ENCODE data around the gene LRPAP1.
"Not testable (repeated sequence)": the region's sequence is repeated elsewhere in the genome, so short reads cannot be mapped to it uniquely, and the experiment has no call there.

Gene LRPAP1

GRCh38 chr4:3514806-3515501 is 17.3 kb downstream of the LRPAP1 start:
- H3K36me3 ChIP-seq (ENCODE audit: control insufficient read depth, insufficient read depth, low read length), result peaks cover 48% of the 10 kb centered on the region

DNA sequence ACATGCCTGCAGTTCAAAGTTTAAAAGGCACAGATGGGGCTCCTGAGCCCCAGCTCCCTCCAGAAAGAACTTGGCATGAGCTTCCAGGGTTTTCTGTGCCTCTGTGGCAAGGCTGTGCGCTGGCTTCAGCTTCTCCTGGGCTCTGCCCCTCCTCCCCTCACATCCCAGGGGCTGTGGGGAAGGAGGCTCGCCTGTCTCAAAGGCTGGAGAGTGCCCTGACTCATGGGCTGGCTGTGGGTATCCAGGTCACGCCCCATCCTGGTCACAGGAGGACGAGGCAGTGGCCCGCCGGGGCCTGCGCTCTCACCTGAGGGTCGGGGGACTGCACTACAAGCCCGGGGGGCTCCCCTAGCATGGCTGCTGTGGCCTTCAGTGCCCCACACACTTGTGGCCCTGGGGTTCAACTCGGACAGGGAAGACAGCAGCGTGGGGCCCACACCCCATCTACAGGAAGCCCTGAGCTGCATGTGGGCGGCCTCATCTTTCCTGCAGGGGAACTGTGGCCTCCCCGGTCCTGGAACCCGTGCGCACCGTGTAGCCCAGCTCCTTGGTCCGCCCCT is 17.9 kb downstream of the LRPAP1 start:
- Histone ChIP-seq H3K27me3 (replicated peaks; ENCODE audit: control insufficient read depth, insufficient read depth, low read length) (no peaks in the 10 kb centered on the region), H3K4me3 (replicated peaks; ENCODE audit: low read depth, low read length) (no peak overlapping the region), H3K36me3 (ENCODE audit: control insufficient read depth, insufficient read depth, low read length) (peaks cover 45% of the 10 kb centered on the region)
- no peak for TF ChIP-seq CTCF (IDR thresholded peaks at IDR 0.05; ENCODE audit: insufficient read depth, low read length, poor library complexity, severe bottlenecking)
- DNase-seq (ENCODE audit: extremely low read depth, insufficient read length), result no peak

More at GRCh38 chr4:3514806-3515501, 17.3 kb downstream of the LRPAP1 start:
- Histone ChIP-seq H3K27me3 (replicated peaks; ENCODE audit: control insufficient read depth, insufficient read depth, low read length) (no peaks in the 10 kb centered on the region), H3K4me3 (replicated peaks; ENCODE audit: low read depth, low read length) (no peak overlapping the region)
- no peak for DNase-seq (ENCODE audit: extremely low read depth, insufficient read length)
- no peak for TF ChIP-seq CTCF (IDR thresholded peaks at IDR 0.05; ENCODE audit: insufficient read depth, low read length, poor library complexity, severe bottlenecking)

- TF ChIP-seq CTCF (IDR thresholded peaks at IDR 0.05; ENCODE audit: insufficient read depth, low read length, poor library complexity, severe bottlenecking), result no peak
- H3K27me3 ChIP-seq (replicated peaks; ENCODE audit: control insufficient read depth, insufficient read depth, low read length), result no peaks in the 10 kb centered on the region
- DNase-seq (ENCODE audit: extremely low read depth, insufficient read length), result no peak
- H3K4me3 ChIP-seq (replicated peaks; ENCODE audit: low read depth, low read length), result no peak overlapping the region
- peaks cover 42% of the 10 kb centered on the region for H3K36me3 ChIP-seq (ENCODE audit: control insufficient read depth, insufficient read depth, low read length)
These were observed 18.4 kb downstream of the LRPAP1 start for GRCh38 chr4:3513807-3514206.

DNA sequence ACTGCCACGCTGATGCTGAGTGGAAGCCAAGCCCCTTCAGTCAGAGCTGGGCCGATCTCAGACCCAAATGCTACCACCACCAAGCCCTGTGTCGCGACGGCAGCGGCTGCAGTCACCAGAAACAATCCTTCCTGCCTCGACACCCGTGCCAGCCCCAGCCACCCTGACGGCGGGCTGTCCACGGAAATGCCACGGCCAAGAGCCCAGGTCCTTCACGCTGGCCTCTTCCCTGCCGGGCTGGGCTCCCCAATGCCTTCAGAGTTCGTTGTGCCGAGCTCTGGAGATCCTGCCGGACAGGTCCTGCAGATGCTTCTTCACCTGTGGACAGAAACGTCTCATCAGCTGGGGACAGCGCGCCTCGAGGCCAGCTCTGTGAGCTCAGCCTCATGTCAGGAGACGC is 19.5 kb downstream of the LRPAP1 start:
- TF ChIP-seq CTCF (IDR thresholded peaks at IDR 0.05; ENCODE audit: insufficient read depth, low read length, poor library complexity, severe bottlenecking), result no peak
- H3K36me3 ChIP-seq (ENCODE audit: control insufficient read depth, insufficient read depth, low read length), result peaks cover 43% of the 10 kb centered on the region
- DNase-seq (ENCODE audit: extremely low read depth, insufficient read length), result no peak
- no peak overlapping the region for H3K4me3 ChIP-seq (replicated peaks; ENCODE audit: low read depth, low read length)
- H3K27me3 ChIP-seq (replicated peaks; ENCODE audit: control insufficient read depth, insufficient read depth, low read length), result no peaks in the 10 kb centered on the region

GRCh38 chr4:3512279-3512678 is 19.9 kb downstream of the LRPAP1 start:
- no peak for DNase-seq (ENCODE audit: extremely low read depth, insufficient read length)
- no peak overlapping the region for H3K4me3 ChIP-seq (replicated peaks; ENCODE audit: low read depth, low read length)
- H3K36me3 ChIP-seq (ENCODE audit: control insufficient read depth, insufficient read depth, low read length), result peaks cover 40% of the 10 kb centered on the region
- no peak for TF ChIP-seq CTCF (IDR thresholded peaks at IDR 0.05; ENCODE audit: insufficient read depth, low read length, poor library complexity, severe bottlenecking)
- H3K27me3 ChIP-seq (replicated peaks; ENCODE audit: control insufficient read depth, insufficient read depth, low read length), result no peaks in the 10 kb centered on the region

DNA sequence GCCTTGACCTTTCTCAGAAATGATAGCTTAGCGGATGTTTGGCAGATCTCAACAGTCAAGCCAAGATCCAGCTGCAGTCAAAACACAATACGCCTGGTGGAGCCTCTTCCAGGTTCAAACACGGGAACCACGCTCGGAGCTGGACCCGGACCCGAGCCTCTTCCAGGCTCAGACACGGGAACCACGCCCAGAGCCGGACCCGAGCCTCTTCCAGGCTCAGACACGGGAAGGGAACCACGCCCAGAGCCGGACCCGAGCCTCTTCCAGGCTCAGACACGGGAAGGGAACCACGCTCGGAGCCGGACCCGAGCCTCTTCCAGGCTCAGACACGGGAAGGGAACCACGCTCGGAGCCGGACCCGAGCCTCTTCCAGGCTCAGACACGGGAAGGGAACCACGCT is 20.6 kb downstream of the LRPAP1 start:
- not testable (repeated sequence) for H3K4me3 ChIP-seq (replicated peaks; ENCODE audit: low read depth, low read length); DNase-seq (ENCODE audit: extremely low read depth, insufficient read length); H3K27me3 ChIP-seq (replicated peaks; ENCODE audit: control insufficient read depth, insufficient read depth, low read length)
- peaks cover 35% of the 10 kb centered on the region for H3K36me3 ChIP-seq (ENCODE audit: control insufficient read depth, insufficient read depth, low read length)

All from GM06990 (cell line).